H9 (cell line): ENCODE data around the gene MBP. TPM values are rescaled to one million over a fixed set of nuclear protein-coding genes. Genes with fewer than 3 reads are reported as not detected.

Source experiments
- DNase-seq: peaks from one replicate; pipeline ENCODE4 v3.0.0-alpha.2; 2017
- H2AFZ ChIP-seq: one replicate; pipeline ENCODE4 v1.6.1; 2013; ENCODE audit warnings: mild to moderate bottlenecking, low read length, control low read depth, moderate library complexity
- H2AK5ac ChIP-seq: 2 replicates; pipeline ENCODE4 v1.6.1; 2013; ENCODE audit warnings: low read length, control low read depth, mixed read lengths; ENCODE audit not compliant: insufficient read length
- H2BK120ac ChIP-seq: one replicate; pipeline ENCODE4 v1.6.1; 2013; ENCODE audit warnings: low read depth, mild to moderate bottlenecking, low read length, control low read depth, inconsistent platforms; ENCODE audit not compliant: poor library complexity, severe bottlenecking
- H2BK12ac ChIP-seq: 2 replicates; pipeline ENCODE4 v1.6.1; 2013; ENCODE audit warnings: low read length, control low read depth, mixed read lengths, low read depth; ENCODE audit not compliant: insufficient read length
- H2BK15ac ChIP-seq: 2 replicates; pipeline ENCODE4 v1.6.1; 2013; ENCODE audit warnings: low read depth, low read length, control low read depth
- H2BK20ac ChIP-seq: one replicate; pipeline ENCODE4 v1.6.1; 2013; ENCODE audit warnings: low read depth, mild to moderate bottlenecking, low read length, control low read depth, inconsistent platforms; ENCODE audit not compliant: poor library complexity, severe bottlenecking
- H2BK5ac ChIP-seq: 2 replicates; pipeline ENCODE4 v1.6.1; 2013; ENCODE audit warnings: low read length, control low read depth, mixed read lengths; ENCODE audit not compliant: insufficient read length
- H3K14ac ChIP-seq: 2 replicates; pipeline ENCODE4 v1.6.1; 2013; ENCODE audit warnings: low read length, control low read depth; ENCODE audit not compliant: insufficient read depth
- H3K18ac ChIP-seq: 2 replicates; pipeline ENCODE4 v1.6.1; 2013; ENCODE audit warnings: low read depth, mild to moderate bottlenecking, mixed read lengths, low read length, control low read depth; ENCODE audit not compliant: insufficient read length
- H3K23ac ChIP-seq: 2 replicates; pipeline ENCODE4 v1.6.1; 2013; ENCODE audit warnings: low read length, control low read depth, mixed read lengths, low read depth; ENCODE audit not compliant: insufficient read length
- H3K23me2 ChIP-seq: 2 replicates; pipeline ENCODE4 v1.6.1; 2013; ENCODE audit warnings: low read depth, mild to moderate bottlenecking, mixed read lengths, low read length, control low read depth; ENCODE audit not compliant: insufficient read length, poor library complexity, severe bottlenecking
- H3K27ac ChIP-seq: 2 replicates; pipeline ENCODE4 v1.5.1; 2013; ENCODE audit warnings: low read length, control low read depth, mixed read lengths, low read depth; ENCODE audit not compliant: insufficient read length
- H3K27me3 ChIP-seq: 2 replicates; pipeline ENCODE4 v1.6.1; 2013; ENCODE audit warnings: low read length, control low read depth, inconsistent platforms; ENCODE audit not compliant: insufficient read depth
- H3K4ac ChIP-seq: 2 replicates; pipeline ENCODE4 v1.6.1; 2013; ENCODE audit warnings: low read depth, mild to moderate bottlenecking, control low read depth, inconsistent platforms, low read length, moderate library complexity
- H3K4me1 ChIP-seq: 2 replicates; pipeline ENCODE4 v1.6.1; 2013; ENCODE audit warnings: low read length, control low read depth, inconsistent platforms; ENCODE audit not compliant: insufficient read depth
- H3K4me2 ChIP-seq: 2 replicates; pipeline ENCODE4 v1.6.1; 2013; ENCODE audit warnings: low read length, control low read depth, mixed read lengths; ENCODE audit not compliant: insufficient read length, insufficient read depth
- H3K56ac ChIP-seq: 2 replicates; pipeline ENCODE4 v1.6.1; 2013; ENCODE audit warnings: low read depth, mild to moderate bottlenecking, mixed read lengths, low read length, control low read depth; ENCODE audit not compliant: insufficient read length
- H3K79me1 ChIP-seq: 2 replicates; pipeline ENCODE4 v1.6.1; 2013; ENCODE audit warnings: low read depth, mild to moderate bottlenecking, moderate library complexity, low read length, control low read depth, inconsistent platforms; ENCODE audit not compliant: insufficient read depth, poor library complexity, severe bottlenecking
- H3K79me2 ChIP-seq: 2 replicates; pipeline ENCODE4 v1.6.1; 2013; ENCODE audit warnings: low read length, control low read depth, inconsistent platforms; ENCODE audit not compliant: insufficient read depth
- H3K9ac ChIP-seq: 2 replicates; pipeline ENCODE4 v1.6.1; 2013; ENCODE audit warnings: low read length, control low read depth, mixed read lengths; ENCODE audit not compliant: insufficient read length; ENCODE audit errors: extremely low read depth
- H3K9me3 ChIP-seq: one replicate; pipeline ENCODE4 v1.6.1; 2013; ENCODE audit warnings: low read depth, low read length, inconsistent platforms; ENCODE audit not compliant: control insufficient read depth
- H3T11ph ChIP-seq: one replicate; pipeline ENCODE4 v1.6.1; 2013; ENCODE audit warnings: mild to moderate bottlenecking, low read length, control low read depth, inconsistent platforms
- H4K20me1 ChIP-seq: one replicate; pipeline ENCODE4 v1.6.1; 2013; ENCODE audit not compliant: control insufficient read depth, insufficient read length, insufficient read depth
- H4K5ac ChIP-seq: 2 replicates; pipeline ENCODE4 v1.6.1; 2013; ENCODE audit warnings: low read depth, mild to moderate bottlenecking, mixed read lengths, low read length, control low read depth; ENCODE audit not compliant: insufficient read length
- H4K8ac ChIP-seq: replicated peaks from 2 replicates; pipeline ENCODE4 v1.6.1; 2013; ENCODE audit warnings: low read length, control low read depth, mixed read lengths, low read depth; ENCODE audit not compliant: insufficient read length
- H4K91ac ChIP-seq: 2 replicates; pipeline ENCODE4 v1.6.1; 2013; ENCODE audit warnings: low read depth, mild to moderate bottlenecking, moderate library complexity, mixed read lengths, low read length, control low read depth; ENCODE audit not compliant: insufficient read length
- H3K27ac Mint-ChIP-seq, 3 experiments: 2 replicates in 2 of 3; 3 replicates in 1 of 3; pipeline ENCODE4 v1.8.0; 2020 to 2021; ENCODE audit warnings: mixed read lengths in 3 of 3, mild to moderate bottlenecking in 1 of 3, moderate library complexity in 1 of 3
- H3K27me3 Mint-ChIP-seq: 2 replicates; pipeline ENCODE4 v1.8.0; 2021; ENCODE audit warnings: low read depth, mild to moderate bottlenecking, moderate library complexity, mixed read lengths
- H3K36me3 Mint-ChIP-seq, 3 experiments: 2 replicates in 2 of 3; 3 replicates in 1 of 3; pipeline ENCODE4 v1.8.0; 2020 to 2021; ENCODE audit warnings: low read depth in 3 of 3, mixed read lengths in 3 of 3; ENCODE audit not compliant: insufficient read depth in 1 of 3
- H3K4me1 Mint-ChIP-seq, 2 experiments: 2 replicates each; pipeline ENCODE4 v1.8.0; 2020; ENCODE audit warnings: mixed read lengths in 2 of 2
- H3K4me3 Mint-ChIP-seq, 2 experiments: 2 replicates in 1 of 2; 3 replicates in 1 of 2; pipeline ENCODE4 v1.8.0; 2020 to 2021; ENCODE audit warnings: mild to moderate bottlenecking in 2 of 2, mixed read lengths in 2 of 2, moderate library complexity in 1 of 2
- H3K9me3 Mint-ChIP-seq, 2 experiments: 2 replicates in 1 of 2; 3 replicates in 1 of 2; pipeline ENCODE4 v1.8.0; 2020; ENCODE audit warnings: mild to moderate bottlenecking in 2 of 2, mixed read lengths in 2 of 2, moderate library complexity in 1 of 2
- WGBS: extraction: QIAGEN DNeasy Blood & Tissue Kit; methylation state at CpG from one replicate; pipeline ENCODE4 v1.1.7; 2013; ENCODE audit warnings: missing lambda C conversion rate, low lambda C conversion rate, mixed read lengths; ENCODE audit not compliant: insufficient read length; ENCODE audit errors: extremely low coverage; 5-methylcytosine and 5-hydroxymethylcytosine counted together
- total RNA-seq: library from RNA; stranded (reverse); gene quantifications from 2 replicates; pipeline ENCODE4 v1.2.1, GENCODE V29; 2021
- TF ChIP-seq, protein P1 (sequence below): fragments of 200-600 bp; sonication (generic); conservative IDR thresholded peaks from 3 replicates; pipeline ENCODE4 v1.8.0; 2021; ENCODE audit warnings: antibody characterized with exemption, mild to moderate bottlenecking

MBP gene
- total RNA-seq, 1 experiment from 2014 or later: 8.6 TPM

DNA sequence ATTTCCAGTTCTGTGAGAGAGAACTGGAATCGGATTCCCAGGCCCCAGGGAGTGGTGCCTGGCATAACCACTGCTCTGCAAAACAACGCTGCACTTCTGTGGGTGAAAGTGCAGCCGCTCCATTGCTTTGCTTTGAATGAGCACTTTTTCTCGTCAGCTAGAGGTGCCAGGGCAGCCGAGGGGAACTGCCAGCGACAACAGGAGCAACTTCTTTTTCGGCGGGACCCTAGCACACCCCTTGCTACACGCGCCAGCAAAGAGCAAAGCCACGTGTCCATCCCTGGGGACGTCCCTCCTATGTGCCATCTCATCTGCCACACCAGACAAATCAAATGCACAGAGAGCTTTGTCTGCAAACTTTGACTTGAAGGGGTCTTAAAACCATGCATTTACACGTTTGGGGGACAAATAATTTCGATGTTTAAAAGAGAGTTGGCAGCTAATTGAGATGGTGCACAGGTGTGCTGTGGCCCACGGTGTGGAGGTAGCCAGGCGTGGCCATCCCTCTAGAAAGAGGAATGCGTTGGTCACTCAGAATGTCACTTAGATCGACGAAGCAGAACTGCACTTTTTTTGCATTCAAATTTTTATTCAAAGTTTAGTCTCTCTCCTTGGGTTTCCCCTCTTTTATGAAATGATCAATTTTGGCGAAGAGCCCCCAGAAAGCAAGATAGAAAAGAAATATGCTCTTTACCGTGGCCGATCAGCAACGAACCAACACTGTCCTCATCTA, 151.8 kb downstream of the MBP start:
- Histone ChIP-seq H3K79me2 (no peaks in the 10 kb centered on the region), H3K9ac (no peak overlapping the region), H3K4ac (no peak overlapping the region), H2AK5ac (no peak overlapping the region), H3K27ac (no peak overlapping the region), H3T11ph (no peak overlapping the region), H4K91ac (no peak overlapping the region), H2BK20ac (no peak overlapping the region), H4K5ac (no peak overlapping the region), H2BK120ac (no peak overlapping the region), H3K14ac (no peak overlapping the region), H3K4me2 (no peak overlapping the region), H2AFZ (no peak overlapping the region), H3K79me1 (no peaks in the 10 kb centered on the region), H3K18ac (no peak overlapping the region), H3K23me2 (no peaks in the 10 kb centered on the region), H3K4me1 (peaks cover 7% of the 10 kb centered on the region), H3K56ac (no peak overlapping the region), H3K27me3 (no peaks in the 10 kb centered on the region), H3K9me3 (no peaks in the 10 kb centered on the region), H3K23ac (no peak overlapping the region), H4K8ac (no peak overlapping the region), H2BK5ac (no peak overlapping the region), H2BK15ac (no peak overlapping the region), H2BK12ac (no peak overlapping the region), H4K20me1 (no peaks in the 10 kb centered on the region)
- no CpG with 5 or more reads among the region's 23 CpGs for WGBS
- Mint-ChIP-seq H3K9me3 (no peaks in the 10 kb centered on the region), H3K36me3 (peaks cover 0 to 6% (median 1%) of the 10 kb centered on the region in 3 experiments; a peak in 3 of 7 replicates), H3K27me3 (no peaks in the 10 kb centered on the region; the same call in 1 of the 2 replicates), H3K4me3 (no peak overlapping the region), H3K27ac (peak overlapping the region in 1 of 3 experiments; percentile 66; a peak in 1 of 7 replicates), H3K4me1 (peaks cover 41 to 42% of the 10 kb centered on the region in 2 experiments)
- TF ChIP-seq, protein P1, sequence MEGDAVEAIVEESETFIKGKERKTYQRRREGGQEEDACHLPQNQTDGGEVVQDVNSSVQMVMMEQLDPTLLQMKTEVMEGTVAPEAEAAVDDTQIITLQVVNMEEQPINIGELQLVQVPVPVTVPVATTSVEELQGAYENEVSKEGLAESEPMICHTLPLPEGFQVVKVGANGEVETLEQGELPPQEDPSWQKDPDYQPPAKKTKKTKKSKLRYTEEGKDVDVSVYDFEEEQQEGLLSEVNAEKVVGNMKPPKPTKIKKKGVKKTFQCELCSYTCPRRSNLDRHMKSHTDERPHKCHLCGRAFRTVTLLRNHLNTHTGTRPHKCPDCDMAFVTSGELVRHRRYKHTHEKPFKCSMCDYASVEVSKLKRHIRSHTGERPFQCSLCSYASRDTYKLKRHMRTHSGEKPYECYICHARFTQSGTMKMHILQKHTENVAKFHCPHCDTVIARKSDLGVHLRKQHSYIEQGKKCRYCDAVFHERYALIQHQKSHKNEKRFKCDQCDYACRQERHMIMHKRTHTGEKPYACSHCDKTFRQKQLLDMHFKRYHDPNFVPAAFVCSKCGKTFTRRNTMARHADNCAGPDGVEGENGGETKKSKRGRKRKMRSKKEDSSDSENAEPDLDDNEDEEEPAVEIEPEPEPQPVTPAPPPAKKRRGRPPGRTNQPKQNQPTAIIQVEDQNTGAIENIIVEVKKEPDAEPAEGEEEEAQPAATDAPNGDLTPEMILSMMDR: no peak
- no peak for DNase-seq
